Transverse colon (tissue), 4 donors: Measurements from ENCODE around the gene C1orf185. TPM values are rescaled to one million over a fixed set of nuclear protein-coding genes. Genes with fewer than 3 reads are reported as not detected.

Experiments
- DNase-seq: peaks from one replicate; pipeline ENCODE4 v3.0.0-alpha.2; 2019
- H3K27ac ChIP-seq, 4 donors: fragments of 200-600 bp; sonication (generic); 2 replicates each; pipeline ENCODE4 v1.5.1; 2016 to 2018; ENCODE audit warnings: inconsistent platforms in 4 of 4
- H3K27me3 ChIP-seq: fragments of 200-600 bp; sonication (generic); 2 replicates; pipeline ENCODE4 v1.5.1; 2017; ENCODE audit warnings: inconsistent platforms
- H3K36me3 ChIP-seq, 4 donors: fragments of 200-600 bp; sonication (generic); 2 replicates each; pipeline ENCODE4 v1.5.1; 2017 to 2019; ENCODE audit warnings: inconsistent platforms in 4 of 4
- H3K4me1 ChIP-seq, 4 donors: fragments of 200-600 bp; sonication (generic); 2 replicates each; pipeline ENCODE4 v1.5.1; 2017 to 2020; ENCODE audit warnings: inconsistent platforms in 4 of 4
- H3K4me3 ChIP-seq, 4 donors: fragments of 200-600 bp; sonication (generic); 1 replicate in 1 of 4; 2 replicates in 3 of 4; pipeline versions ENCODE4 v1.5.1 to v1.6.1; 2017 to 2019; ENCODE audit warnings: inconsistent platforms in 4 of 4
- H3K9me3 ChIP-seq, 2 donors: fragments of 200-600 bp; sonication (generic); 2 replicates each; pipeline ENCODE4 v1.5.1; 2017 to 2019; ENCODE audit warnings: inconsistent platforms in 2 of 2
- CTCF ChIP-seq, 5 experiments: fragments of 200-600 bp in 3 of 5; fragments of 450-650 bp in 2 of 5; sonication (generic) in 3 of 5; IDR thresholded peaks; 1 replicate in 2 of 5; 2 replicates in 3 of 5; pipeline ENCODE4 v1.5.1; 2016 to 2017; ENCODE audit warnings: antibody characterized with exemption in 5 of 5, inconsistent platforms in 3 of 5, mild to moderate bottlenecking in 2 of 5, moderate library complexity in 1 of 5
- EP300 ChIP-seq: sonication (generic); formaldehyde crosslinking; IDR thresholded peaks from one replicate; pipeline ENCODE4 v1.6.1; 2017; ENCODE audit warnings: antibody characterized with exemption, low read depth
- POLR2A ChIP-seq: fragments of 450-650 bp; IDR thresholded peaks from one replicate; pipeline ENCODE4 v1.6.1; 2016; ENCODE audit warnings: antibody characterized with exemption, mild to moderate bottlenecking, moderate library complexity
- POLR2AphosphoS5 ChIP-seq, 3 donors: sonication (generic); formaldehyde crosslinking; IDR thresholded peaks; one replicate each; pipeline ENCODE4 v1.6.1; 2016; ENCODE audit warnings: antibody characterized with exemption in 3 of 3
- WGBS, 2 donors: methylation state at CpG; one replicate each; pipeline ENCODE4 v1.1.5; 2018; ENCODE audit warnings: low coverage in 1 of 2; 5-methylcytosine and 5-hydroxymethylcytosine counted together
- in situ Hi-C, 4 donors: fragments of 200-750 bp; cut with MboI; loops; one replicate each; pipeline versions ENCODE4 v1.15.0 to v1.15.1; 2017; ENCODE audit warnings: low sequenced_read_pairs in 3 of 4, low pct_ligation_motif_present in 1 of 4, low pct_unique_long_range_greater_than_20kb in 1 of 4
- intact Hi-C: fragments of 100-400 bp; cut with DNase I; formaldehyde crosslinking; loops from one replicate; pipeline ENCODE4 v1.15.1; 2023; ENCODE audit warnings: low total_unique reads
- total RNA-seq, 4 donors: library from RNA; depleted of rRNA; stranded (reverse); fragments of >200 nt; gene quantifications; one replicate each; pipeline ENCODE4 v1.1.0, GENCODE V29; 2016

The C1orf185 gene
- total RNA-seq, 4 donors from 2014 or later, result not detected

- Histone ChIP-seq H3K36me3 (no peaks in the 10 kb centered on the region), H3K27me3 (peaks cover 5% of the 10 kb centered on the region), H3K9me3 (no peaks in the 10 kb centered on the region), H3K4me3 (no peak overlapping the region), H3K4me1 (no peaks in the 10 kb centered on the region), H3K27ac (no peak overlapping the region)
- TF ChIP-seq POLR2A, result no peak
- in situ Hi-C loops (no loop called here), intact Hi-C loops (no loop called here)
- no peak for DNase-seq
- WGBS, 2 donors, result 55 to 83% methylated on average over 3 of the region's 3 CpGs
Observed at GRCh38 chr1:51100264-51100880, 1.7 kb upstream of the C1orf185 start.

- intact Hi-C loops (no loop called here), in situ Hi-C loops (no loop called here)
- no peak for DNase-seq
- Histone ChIP-seq H3K4me1 (peaks cover 0 to 3% (median 1%) of the 10 kb centered on the region in 4 donors), H3K4me3 (no peak overlapping the region), H3K36me3 (no peaks in the 10 kb centered on the region), H3K9me3 (peaks cover 0 to 4% of the 10 kb centered on the region in 2 donors), H3K27me3 (peaks cover 3% of the 10 kb centered on the region), H3K27ac (no peak overlapping the region)
- WGBS, 2 donors, result 51 to 65% methylated on average over 3 to 6 of the region's 6 CpGs
- TF ChIP-seq POLR2A (no peak), EP300 (no peak), CTCF (IDR thresholded peaks at IDR 0.05) (no peak), POLR2AphosphoS5 (IDR thresholded peaks at IDR 0.05) (no peak)
Observed at GRCh38 chr1:51114137-51114536, 12.1 kb downstream of the C1orf185 start.

GRCh38 chr1:51115714-51116404 lies 13.8 kb downstream of the C1orf185 start:
- WGBS, 2 donors, result 88 to 91% methylated on average over 7 of the region's 7 CpGs
- DNase-seq, result no peak
- no peak overlapping the region for H3K27ac ChIP-seq
- no peak overlapping the region for H3K4me3 ChIP-seq
- no peaks in the 10 kb centered on the region for H3K9me3 ChIP-seq
- in situ Hi-C loops (no loop called here), intact Hi-C loops (no loop called here)
- peaks cover 3% of the 10 kb centered on the region for H3K27me3 ChIP-seq
- no peaks in the 10 kb centered on the region for H3K36me3 ChIP-seq
- H3K4me1 ChIP-seq, result peaks cover 0 to 3% (median 1%) of the 10 kb centered on the region in 4 donors
- TF ChIP-seq CTCF (IDR thresholded peaks at IDR 0.05) (no peak), POLR2AphosphoS5 (IDR thresholded peaks at IDR 0.05) (no peak), POLR2A (no peak)

GRCh38 chr1:51119331-51119730 lies 17.3 kb downstream of the C1orf185 start:
- H3K27me3 ChIP-seq, result peaks cover 3% of the 10 kb centered on the region

More at GRCh38 chr1:51119331-51119730, 17.3 kb downstream of the C1orf185 start:
- no peak overlapping the region for H3K4me3 ChIP-seq
- in situ Hi-C loops, result no loop called here
- H3K27ac ChIP-seq, result no peak overlapping the region
- no peaks in the 10 kb centered on the region for H3K36me3 ChIP-seq
- no peak for DNase-seq
- H3K4me1 ChIP-seq, result no peaks in the 10 kb centered on the region
- no peaks in the 10 kb centered on the region for H3K9me3 ChIP-seq
- intact Hi-C loops, result no loop called here
- TF ChIP-seq EP300, result no peak
- no peak for TF ChIP-seq POLR2AphosphoS5 (IDR thresholded peaks at IDR 0.05)
- no peak for TF ChIP-seq CTCF (IDR thresholded peaks at IDR 0.05)
- no peak for TF ChIP-seq POLR2A
- WGBS, 2 donors, result 89% methylated on average over 3 of the region's 3 CpGs; no CpG with 5 or more reads in 1 of the 2 donors
